H9 (cell line): ENCODE measurements around the gene UBXN10. TPM values are rescaled to one million over a fixed set of nuclear protein-coding genes. Genes with fewer than 3 reads are reported as not detected.
A peak's percentile ranks its signal among the peaks of the same experiment; 100 is the strongest.
"Not testable (repeated sequence)": the region's sequence is repeated elsewhere in the genome, so short reads cannot be mapped to it uniquely, and the experiment has no call there.

Source experiments
- DNase-seq: peaks from one replicate; pipeline ENCODE4 v3.0.0-alpha.2; 2017
- H2AFZ ChIP-seq: one replicate; pipeline ENCODE4 v1.6.1; 2013; ENCODE audit warnings: mild to moderate bottlenecking, low read length, control low read depth, moderate library complexity
- H2AK5ac ChIP-seq: 2 replicates; pipeline ENCODE4 v1.6.1; 2013; ENCODE audit warnings: low read length, control low read depth, mixed read lengths; ENCODE audit not compliant: insufficient read length
- H2BK120ac ChIP-seq: one replicate; pipeline ENCODE4 v1.6.1; 2013; ENCODE audit warnings: low read depth, mild to moderate bottlenecking, low read length, control low read depth, inconsistent platforms; ENCODE audit not compliant: poor library complexity, severe bottlenecking
- H2BK12ac ChIP-seq: 2 replicates; pipeline ENCODE4 v1.6.1; 2013; ENCODE audit warnings: low read length, control low read depth, mixed read lengths, low read depth; ENCODE audit not compliant: insufficient read length
- H2BK15ac ChIP-seq: 2 replicates; pipeline ENCODE4 v1.6.1; 2013; ENCODE audit warnings: low read depth, low read length, control low read depth
- H2BK20ac ChIP-seq: one replicate; pipeline ENCODE4 v1.6.1; 2013; ENCODE audit warnings: low read depth, mild to moderate bottlenecking, low read length, control low read depth, inconsistent platforms; ENCODE audit not compliant: poor library complexity, severe bottlenecking
- H2BK5ac ChIP-seq: 2 replicates; pipeline ENCODE4 v1.6.1; 2013; ENCODE audit warnings: low read length, control low read depth, mixed read lengths; ENCODE audit not compliant: insufficient read length
- H3K14ac ChIP-seq: 2 replicates; pipeline ENCODE4 v1.6.1; 2013; ENCODE audit warnings: low read length, control low read depth; ENCODE audit not compliant: insufficient read depth
- H3K18ac ChIP-seq: 2 replicates; pipeline ENCODE4 v1.6.1; 2013; ENCODE audit warnings: low read depth, mild to moderate bottlenecking, mixed read lengths, low read length, control low read depth; ENCODE audit not compliant: insufficient read length
- H3K23ac ChIP-seq: 2 replicates; pipeline ENCODE4 v1.6.1; 2013; ENCODE audit warnings: low read length, control low read depth, mixed read lengths, low read depth; ENCODE audit not compliant: insufficient read length
- H3K23me2 ChIP-seq: 2 replicates; pipeline ENCODE4 v1.6.1; 2013; ENCODE audit warnings: low read depth, mild to moderate bottlenecking, mixed read lengths, low read length, control low read depth; ENCODE audit not compliant: insufficient read length, poor library complexity, severe bottlenecking
- H3K27ac ChIP-seq: 2 replicates; pipeline ENCODE4 v1.5.1; 2013; ENCODE audit warnings: low read length, control low read depth, mixed read lengths, low read depth; ENCODE audit not compliant: insufficient read length
- H3K27me3 ChIP-seq: 2 replicates; pipeline ENCODE4 v1.6.1; 2013; ENCODE audit warnings: low read length, control low read depth, inconsistent platforms; ENCODE audit not compliant: insufficient read depth
- H3K4ac ChIP-seq: 2 replicates; pipeline ENCODE4 v1.6.1; 2013; ENCODE audit warnings: low read depth, mild to moderate bottlenecking, control low read depth, inconsistent platforms, low read length, moderate library complexity
- H3K4me1 ChIP-seq: 2 replicates; pipeline ENCODE4 v1.6.1; 2013; ENCODE audit warnings: low read length, control low read depth, inconsistent platforms; ENCODE audit not compliant: insufficient read depth
- H3K4me2 ChIP-seq: 2 replicates; pipeline ENCODE4 v1.6.1; 2013; ENCODE audit warnings: low read length, control low read depth, mixed read lengths; ENCODE audit not compliant: insufficient read length, insufficient read depth
- H3K56ac ChIP-seq: 2 replicates; pipeline ENCODE4 v1.6.1; 2013; ENCODE audit warnings: low read depth, mild to moderate bottlenecking, mixed read lengths, low read length, control low read depth; ENCODE audit not compliant: insufficient read length
- H3K79me1 ChIP-seq: 2 replicates; pipeline ENCODE4 v1.6.1; 2013; ENCODE audit warnings: low read depth, mild to moderate bottlenecking, moderate library complexity, low read length, control low read depth, inconsistent platforms; ENCODE audit not compliant: insufficient read depth, poor library complexity, severe bottlenecking
- H3K79me2 ChIP-seq: 2 replicates; pipeline ENCODE4 v1.6.1; 2013; ENCODE audit warnings: low read length, control low read depth, inconsistent platforms; ENCODE audit not compliant: insufficient read depth
- H3K9ac ChIP-seq: 2 replicates; pipeline ENCODE4 v1.6.1; 2013; ENCODE audit warnings: low read length, control low read depth, mixed read lengths; ENCODE audit not compliant: insufficient read length; ENCODE audit errors: extremely low read depth
- H3K9me3 ChIP-seq: one replicate; pipeline ENCODE4 v1.6.1; 2013; ENCODE audit warnings: low read depth, low read length, inconsistent platforms; ENCODE audit not compliant: control insufficient read depth
- H3T11ph ChIP-seq: one replicate; pipeline ENCODE4 v1.6.1; 2013; ENCODE audit warnings: mild to moderate bottlenecking, low read length, control low read depth, inconsistent platforms
- H4K20me1 ChIP-seq: one replicate; pipeline ENCODE4 v1.6.1; 2013; ENCODE audit not compliant: control insufficient read depth, insufficient read length, insufficient read depth
- H4K5ac ChIP-seq: 2 replicates; pipeline ENCODE4 v1.6.1; 2013; ENCODE audit warnings: low read depth, mild to moderate bottlenecking, mixed read lengths, low read length, control low read depth; ENCODE audit not compliant: insufficient read length
- H4K8ac ChIP-seq: replicated peaks from 2 replicates; pipeline ENCODE4 v1.6.1; 2013; ENCODE audit warnings: low read length, control low read depth, mixed read lengths, low read depth; ENCODE audit not compliant: insufficient read length
- H4K91ac ChIP-seq: 2 replicates; pipeline ENCODE4 v1.6.1; 2013; ENCODE audit warnings: low read depth, mild to moderate bottlenecking, moderate library complexity, mixed read lengths, low read length, control low read depth; ENCODE audit not compliant: insufficient read length
- H3K27ac Mint-ChIP-seq, 3 experiments: 2 replicates in 2 of 3; 3 replicates in 1 of 3; pipeline ENCODE4 v1.8.0; 2020 to 2021; ENCODE audit warnings: mixed read lengths in 3 of 3, mild to moderate bottlenecking in 1 of 3, moderate library complexity in 1 of 3
- H3K27me3 Mint-ChIP-seq: 2 replicates; pipeline ENCODE4 v1.8.0; 2021; ENCODE audit warnings: low read depth, mild to moderate bottlenecking, moderate library complexity, mixed read lengths
- H3K36me3 Mint-ChIP-seq, 3 experiments: 2 replicates in 2 of 3; 3 replicates in 1 of 3; pipeline ENCODE4 v1.8.0; 2020 to 2021; ENCODE audit warnings: low read depth in 3 of 3, mixed read lengths in 3 of 3; ENCODE audit not compliant: insufficient read depth in 1 of 3
- H3K4me1 Mint-ChIP-seq, 2 experiments: 2 replicates each; pipeline ENCODE4 v1.8.0; 2020; ENCODE audit warnings: mixed read lengths in 2 of 2
- H3K4me3 Mint-ChIP-seq, 2 experiments: 2 replicates in 1 of 2; 3 replicates in 1 of 2; pipeline ENCODE4 v1.8.0; 2020 to 2021; ENCODE audit warnings: mild to moderate bottlenecking in 2 of 2, mixed read lengths in 2 of 2, moderate library complexity in 1 of 2
- H3K9me3 Mint-ChIP-seq, 2 experiments: 2 replicates in 1 of 2; 3 replicates in 1 of 2; pipeline ENCODE4 v1.8.0; 2020; ENCODE audit warnings: mild to moderate bottlenecking in 2 of 2, mixed read lengths in 2 of 2, moderate library complexity in 1 of 2
- CTCF ChIP-seq: fragments of 200-600 bp; sonication (generic); conservative IDR thresholded peaks from 3 replicates; pipeline ENCODE4 v1.8.0; 2021; ENCODE audit warnings: antibody characterized with exemption, mild to moderate bottlenecking
- WGBS: extraction: QIAGEN DNeasy Blood & Tissue Kit; methylation state at CpG from one replicate; pipeline ENCODE4 v1.1.7; 2013; ENCODE audit warnings: missing lambda C conversion rate, low lambda C conversion rate, mixed read lengths; ENCODE audit not compliant: insufficient read length; ENCODE audit errors: extremely low coverage; 5-methylcytosine and 5-hydroxymethylcytosine counted together
- total RNA-seq: library from RNA; stranded (reverse); gene quantifications from 2 replicates; pipeline ENCODE4 v1.2.1, GENCODE V29; 2021

Gene UBXN10
- total RNA-seq, 1 experiment from 2014 or later = 0.59 TPM

GRCh38 chr1:20216574-20216973 is 30.7 kb downstream of the UBXN10 start:
- no peak overlapping the region for H2BK120ac ChIP-seq
- H3K4ac ChIP-seq = no peak overlapping the region
- no peak overlapping the region for H4K5ac ChIP-seq
- H3T11ph ChIP-seq = no peak overlapping the region
- H3K27me3 ChIP-seq = no peaks in the 10 kb centered on the region
- H3K56ac ChIP-seq = no peak overlapping the region
- no peak overlapping the region for H3K9ac ChIP-seq
- H2AK5ac ChIP-seq = no peak overlapping the region
- H4K8ac ChIP-seq = no peak overlapping the region
- no peaks in the 10 kb centered on the region for H3K4me1 ChIP-seq
- H2AFZ ChIP-seq = no peak overlapping the region
- H3K14ac ChIP-seq = no peak overlapping the region
- no CpG with 5 or more reads among the region's 1 CpG for WGBS
- H2BK5ac ChIP-seq = no peak overlapping the region
- no peaks in the 10 kb centered on the region for H3K23me2 ChIP-seq
- Mint-ChIP-seq H3K36me3 (0 out of 7 replicates have a peak, but pooled peaks cover 0 to 4% (median 0%) of the 10 kb centered on the region in 3 experiments), H3K4me3 (no peak overlapping the region), H3K9me3 (peaks cover 6% of the 10 kb centered on the region in 2 experiments; a peak in 4 of 5 replicates), H3K4me1 (peaks cover 3 to 4% of the 10 kb centered on the region in 2 experiments; a peak in 2 of 4 replicates), H3K27me3 (peaks cover 18% of the 10 kb centered on the region), H3K27ac (no peak overlapping the region)
- no peaks in the 10 kb centered on the region for H4K20me1 ChIP-seq
- H2BK20ac ChIP-seq = no peak overlapping the region
- no peaks in the 10 kb centered on the region for H3K9me3 ChIP-seq
- H3K18ac ChIP-seq = no peak overlapping the region
- peak; percentile 63 for TF ChIP-seq CTCF
- H3K4me2 ChIP-seq = no peak overlapping the region
- no peak overlapping the region for H2BK12ac ChIP-seq
- H2BK15ac ChIP-seq = no peak overlapping the region
- H3K79me1 ChIP-seq = no peaks in the 10 kb centered on the region
- no peak overlapping the region for H4K91ac ChIP-seq
- DNase-seq = no peak
- H3K23ac ChIP-seq = no peak overlapping the region
- H3K79me2 ChIP-seq = no peaks in the 10 kb centered on the region
- H3K27ac ChIP-seq = no peak overlapping the region

- H3K18ac ChIP-seq, H3K79me2 ChIP-seq, H2AFZ ChIP-seq, H2BK5ac ChIP-seq, H3K4me3 Mint-ChIP-seq, H3K4me1 ChIP-seq, H3K4me2 ChIP-seq, H2BK15ac ChIP-seq, H3K27ac ChIP-seq, H4K20me1 ChIP-seq, H3K14ac ChIP-seq, H4K5ac ChIP-seq, H3K36me3 Mint-ChIP-seq, H3K56ac ChIP-seq, H3K4ac ChIP-seq, H3K9ac ChIP-seq, H3K9me3 Mint-ChIP-seq, H3K79me1 ChIP-seq, H3K9me3 ChIP-seq, H3K27ac Mint-ChIP-seq, H3K27me3 ChIP-seq, H3T11ph ChIP-seq, H2BK120ac ChIP-seq, H2BK20ac ChIP-seq, H3K23me2 ChIP-seq, H4K91ac ChIP-seq, DNase-seq, H2AK5ac ChIP-seq, H4K8ac ChIP-seq, H2BK12ac ChIP-seq, H3K23ac ChIP-seq: not testable (repeated sequence)
- Mint-ChIP-seq H3K27me3 (peaks cover 32% of the 10 kb centered on the region), H3K4me1 (peaks cover 4 to 10% of the 10 kb centered on the region in 2 experiments)
- WGBS = no CpG with 5 or more reads among the region's 6 CpGs
These were observed 33.2 kb downstream of the UBXN10 start for GRCh38 chr1:20219053-20219452.
